K562 (cell line): ENCODE results near the gene RNFT2. TPM values are rescaled to one million over a fixed set of nuclear protein-coding genes. Genes with fewer than 3 reads are reported as not detected.

Experiments used
- ATAC-seq: fragments of 200-7000 bp; cut with Tn5 transposase; 3 replicates; pipeline ENCODE4 v1.9.1; 2020; ENCODE audit warnings: moderate library complexity
- BruUV-seq: library from RNA; stranded (reverse); fragments of 400-500 nt; replicated peaks from 2 replicates; lab custom pipeline; 2021; lab: Mats Ljungman, UMichigan
- CTCF ChIA-PET: fragments of 300-600 bp; formaldehyde crosslinking; extraction: SDS; loops from one replicate; lab custom pipeline; 2021; ENCODE audit warnings: low intra/inter-chr PET ratio; lab: Yijun Ruan, JAX
- POLR2A ChIA-PET: fragments of 300-600, 350-650 bp; sonication (Branson Sonifier 250); formaldehyde crosslinking; extraction: SDS; loops from one replicate; lab custom pipeline; 2021; ENCODE audit warnings: antibody characterized with exemption, inconsistent platforms; lab: Yijun Ruan, JAX
- DNase-seq, 4 experiments: peaks; one replicate each; pipeline versions ENCODE4 v3.0.0 to v3.0.0-alpha.2; 2011 to 2018; ENCODE audit warnings: low spot score in 3 of 4, mixed read lengths in 3 of 4; ENCODE audit errors: extremely low read depth in 1 of 4
- FAIRE-seq: peaks from 2 replicates; lab custom pipeline; 2011; peaks lifted over from hg19 to GRCh38; lab: Jason Lieb, UNC
- H2AFZ ChIP-seq: 2 replicates; pipeline ENCODE4 v1.6.0; 2011; ENCODE audit warnings: low read depth, low read length, control low read depth, inconsistent platforms
- H3K27ac ChIP-seq: fragments of 200-600 bp; 3 replicates; pipeline ENCODE4 v1.8.0; 2011; ENCODE audit warnings: low read depth, mild to moderate bottlenecking, control low read depth, inconsistent platforms, low read length, moderate library complexity, mixed read lengths; ENCODE audit errors: extremely low read depth
- H3K27me3 ChIP-seq, 2 experiments: fragments of 300-600 bp in 1 of 2; 2 replicates in 1 of 2; 3 replicates in 1 of 2; pipeline versions ENCODE4 v1.6.0 to v1.8.0; 2011; ENCODE audit warnings: inconsistent platforms in 2 of 2, low read length in 2 of 2, mild to moderate bottlenecking in 1 of 2, mixed read lengths in 1 of 2, moderate library complexity in 1 of 2; ENCODE audit not compliant: control insufficient read depth in 2 of 2, insufficient read depth in 2 of 2
- H3K36me3 ChIP-seq: fragments of 300-600 bp; 3 replicates; pipeline ENCODE4 v1.8.0; 2011; ENCODE audit warnings: mild to moderate bottlenecking, low read length, inconsistent platforms; ENCODE audit not compliant: control insufficient read depth, insufficient read depth
- H3K4me1 ChIP-seq, 2 experiments: fragments of 200-600 bp in 1 of 2; replicated peaks in 1 of 2; 2 replicates in 1 of 2; 3 replicates in 1 of 2; pipeline versions ENCODE4 v1.5.1 to v1.8.0; 2011; ENCODE audit warnings: inconsistent platforms in 2 of 2, low read length in 2 of 2, mild to moderate bottlenecking in 1 of 2, mixed read lengths in 1 of 2, moderate library complexity in 1 of 2; ENCODE audit not compliant: control insufficient read depth in 2 of 2, insufficient read depth in 2 of 2
- H3K4me2 ChIP-seq: 2 replicates; pipeline ENCODE4 v1.6.1; 2011; ENCODE audit warnings: low read length, control low read depth, inconsistent platforms, mixed read lengths; ENCODE audit not compliant: insufficient read depth
- H3K4me3 ChIP-seq: fragments of 200-600 bp; sonication (generic), shearing (Covaris generic); 2 replicates; pipeline ENCODE4 v1.5.1; 2016; ENCODE audit warnings: control low read depth, inconsistent platforms
- H3K79me2 ChIP-seq: fragments of 200-600 bp; 3 replicates; pipeline ENCODE4 v1.8.0; 2011; ENCODE audit warnings: low read length, inconsistent platforms; ENCODE audit not compliant: control insufficient read depth, insufficient read depth
- H3K9ac ChIP-seq, 2 experiments: 2 replicates each; pipeline versions ENCODE4 v1.6.0 to v1.6.1; 2011; ENCODE audit warnings: low read depth in 2 of 2, low read length in 2 of 2, control low read depth in 1 of 2, inconsistent platforms in 1 of 2, mild to moderate bottlenecking in 1 of 2, mixed read lengths in 1 of 2; ENCODE audit not compliant: insufficient read depth in 1 of 2
- H3K9me1 ChIP-seq: one replicate; pipeline ENCODE4 v1.6.0; 2011; ENCODE audit warnings: inconsistent platforms, mild to moderate bottlenecking, low read length, moderate library complexity; ENCODE audit not compliant: control insufficient read depth, insufficient read depth
- H3K9me3 ChIP-seq: replicated peaks from 2 replicates; pipeline ENCODE4 v1.5.1; 2011; ENCODE audit warnings: low read depth, low read length, inconsistent platforms; ENCODE audit not compliant: control insufficient read depth, insufficient read depth
- H4K20me1 ChIP-seq: replicated peaks from 2 replicates; pipeline ENCODE4 v1.6.1; 2011; ENCODE audit warnings: low read length, inconsistent platforms, mixed read lengths; ENCODE audit not compliant: control insufficient read depth, insufficient read depth
- ARID2 ChIP-seq: fragments of 450-650 bp; IDR thresholded peaks from 2 replicates; pipeline ENCODE4 v1.6.1; 2017; ENCODE audit warnings: antibody characterized with exemption, mild to moderate bottlenecking
- CCAR2 ChIP-seq: fragments of 200-400 bp; formaldehyde crosslinking; IDR thresholded peaks from 2 replicates; pipeline ENCODE4 v1.6.1; 2017; ENCODE audit warnings: mild to moderate bottlenecking, low read depth, low read length
- FOXM1 ChIP-seq, 2 experiments: fragments of 450-650 bp in 1 of 2; sonication (generic) in 1 of 2; formaldehyde crosslinking in 1 of 2; IDR thresholded peaks; 2 replicates each; pipeline versions ENCODE4 v1.6.1 to v1.9.0; 2017 to 2022; ENCODE audit warnings: low read depth in 2 of 2, mild to moderate bottlenecking in 2 of 2, missing genetic modification reagents in 1 of 2, moderate library complexity in 1 of 2
- HNRNPLL ChIP-seq: fragments of 200-400 bp; formaldehyde crosslinking; IDR thresholded peaks from 2 replicates; pipeline ENCODE4 v1.6.1; 2017; ENCODE audit warnings: low read length, low read depth, mild to moderate bottlenecking; ENCODE audit not compliant: poor library complexity, severe bottlenecking
- KDM1A ChIP-seq, 2 experiments: fragments of 450-650 bp; IDR thresholded peaks; 2 replicates each; pipeline ENCODE4 v1.6.1; 2016; ENCODE audit warnings: mild to moderate bottlenecking in 2 of 2
- POLR2AphosphoS2 ChIP-seq: IDR thresholded peaks from 2 replicates; pipeline ENCODE4 v1.6.1; 2012; ENCODE audit warnings: low read length, improper control_type of control experiment
- USF2 ChIP-seq: sonication (generic); formaldehyde crosslinking; IDR thresholded peaks from 2 replicates; pipeline ENCODE4 v1.5.0; 2020; ENCODE audit warnings: missing genetic modification reagents
- ZBTB9 ChIP-seq: fragments of 450-650 bp; formaldehyde crosslinking; IDR thresholded peaks from 2 replicates; pipeline ENCODE4 v1.4.0; 2020; ENCODE audit warnings: mild to moderate bottlenecking, moderate library complexity
- ZNF121 ChIP-seq: sonication (generic); formaldehyde crosslinking; conservative IDR thresholded peaks from 2 replicates; pipeline ENCODE4 v1.8.0; 2022; ENCODE audit warnings: missing genetic modification reagents
- WGBS: fragments of 100-300 bp; shearing (Covaris generic); methylation state at CpG from one replicate; pipeline ENCODE4 v1.1.6; 2016; ENCODE audit warnings: low coverage, mixed read lengths; ENCODE audit not compliant: insufficient coverage; ENCODE audit errors: missing lambda C conversion rate; 5-methylcytosine and 5-hydroxymethylcytosine counted together
- in situ Hi-C: fragments of 300-500 bp; cut with MboI; formaldehyde crosslinking; loops from 4 replicates; pipeline ENCODE4 v1.15.0; 2018; ENCODE audit warnings: inconsistent platforms, mixed read lengths
- intact Hi-C: fragments of 100-400 bp; cut with micrococcal nuclease; formaldehyde crosslinking; loops from 2 replicates; pipeline ENCODE4 v1.14.2; 2022
- polyA plus RNA-seq, 8 experiments: library from polyadenylated mRNA; depleted of rRNA in 4 of 8; stranded (reverse) in 5 of 8; unstranded in 3 of 8; fragments of >200 nt; fragmentation: Nextera tagmentation in 2 of 8; fragmentation: Illumina TruSeq in 1 of 8; extraction: Ambion mirVana in 2 of 8; extraction: Trizol in 1 of 8; gene quantifications; 2 replicates each; pipeline versions ENCODE4 v1.2.1 to v1.2.3, GENCODE V29; 2011 to 2014; ENCODE audit warnings: inconsistent platforms in 1 of 8, missing spikeins in 1 of 8
- total RNA-seq, 7 experiments: library from RNA; depleted of rRNA in 6 of 7; stranded (reverse); fragments of >200 nt in 6 of 7; fragmentation: Illumina TruSeq in 2 of 7; extraction: Trizol in 2 of 7; gene quantifications; 2 replicates each; pipeline versions ENCODE4 v1.2.1 to v1.2.3, GENCODE V29; 2011 to 2021; ENCODE audit warnings: low replicate concordance in 1 of 7
- TF ChIP-seq, protein P1 (sequence below): fragments of 250-450 bp; sonication (Bioruptor Pico); IDR thresholded peaks from 2 replicates; pipeline ENCODE4 v1.8.0; 2021; ENCODE audit warnings: moderate library complexity, mild to moderate bottlenecking, inconsistent platforms

Gene RNFT2
- total and polyA plus RNA-seq, 9 of the 15 experiments (the other 6 are each of a cell fraction or from before 2014, with no cell fraction given), result 3.6 to 26.3 (median 9.5) TPM

DNA sequence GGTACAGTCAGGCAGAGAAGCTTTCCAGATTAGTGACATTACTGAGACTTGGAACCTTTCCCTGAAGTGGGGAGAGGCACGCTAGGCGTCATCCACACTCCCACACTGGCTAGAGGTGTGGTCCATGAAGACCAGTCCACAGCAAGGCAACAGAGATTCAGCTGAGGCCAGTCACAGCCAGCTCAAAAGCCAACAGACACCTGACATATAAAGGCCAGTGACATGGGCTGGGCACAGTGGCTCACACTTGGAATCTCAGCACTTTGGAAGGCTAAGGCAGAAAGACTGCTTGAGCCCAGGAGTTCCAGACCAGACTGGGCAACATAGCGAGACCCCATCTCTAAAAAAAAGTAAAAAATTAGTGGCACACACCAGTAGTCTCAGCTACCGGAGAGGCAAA, 132.2 kb downstream of the RNFT2 start:
- Histone ChIP-seq H3K36me3 (no peaks in the 10 kb centered on the region), H3K27ac (no peak overlapping the region; the same call in 2 of the 3 replicates), H3K79me2 (no peaks in the 10 kb centered on the region), H3K9ac (no peak overlapping the region), H3K9me3 (no peaks in the 10 kb centered on the region), H3K4me2 (no peak overlapping the region), H3K4me1 (no peaks in the 10 kb centered on the region), H3K9me1 (no peaks in the 10 kb centered on the region), H4K20me1 (peaks cover 3% of the 10 kb centered on the region; the same call in 1 of the 2 replicates), H2AFZ (no peak overlapping the region), H3K27me3 (peaks cover 17 to 35% of the 10 kb centered on the region in 2 experiments; a peak in 4 of 5 replicates), H3K4me3 (no peak overlapping the region)
- BruUV-seq, result no TSS peak
- ChIA-PET POLR2A (no interaction called here), CTCF (no interaction called here)
- no peak for DNase-seq
- no peak for ATAC-seq
- FAIRE-seq, result no peak
- TF ChIP-seq KDM1A (IDR thresholded peaks at IDR 0.05) (no peak), ZNF121 (CRISPR knock-in tag) (peak; percentile 91)
- intact Hi-C loops (no loop called here), in situ Hi-C loops (no loop called here)
- WGBS, result 3% methylated on average over 4 of the region's 4 CpGs

GRCh38 chr12:116874324-116874995, 136.3 kb downstream of the RNFT2 start:
- DNase-seq, result no peak
- in situ Hi-C loops (no loop called here), intact Hi-C loops (no loop called here)
- ATAC-seq, result no peak
- ChIA-PET CTCF (no interaction called here), POLR2A (interaction anchor here (0.6 to 0.7 kb wide), 2 partner anchors 17 to 273 kb away, joined by 3 to 4 read pairs; no protein-coding TSS in a partner anchor)
- Histone ChIP-seq H3K4me1 (peaks cover 0 to 12% of the 10 kb centered on the region in 2 experiments; a peak in 2 of 5 replicates), H3K4me3 (no peak overlapping the region), H3K9ac (no peak overlapping the region), H3K27me3 (peaks cover 28 to 52% of the 10 kb centered on the region in 2 experiments), H3K4me2 (no peak overlapping the region), H3K27ac (no peak overlapping the region), H3K36me3 (no peaks in the 10 kb centered on the region), H2AFZ (no peak overlapping the region), H3K9me1 (no peaks in the 10 kb centered on the region), H4K20me1 (no peaks in the 10 kb centered on the region), H3K9me3 (no peaks in the 10 kb centered on the region), H3K79me2 (no peaks in the 10 kb centered on the region)
- FAIRE-seq, result no peak
- no TSS peak for BruUV-seq
- 0% methylated on average over 4 of the region's 4 CpGs for WGBS
- no peak for TF ChIP-seq ZBTB9 (CRISPR knock-in tag)
- no peak for TF ChIP-seq FOXM1 (IDR thresholded peaks at IDR 0.05; ENCODE audit: low read depth)
- TF ChIP-seq FOXM1 (CRISPR knock-in tag; IDR thresholded peaks at IDR 0.05; ENCODE audit: low read depth), result no peak
- TF ChIP-seq CCAR2, result no peak
- no peak for TF ChIP-seq ARID2
- TF ChIP-seq POLR2AphosphoS2, result no peak
- TF ChIP-seq HNRNPLL, result no peak
- no peak for TF ChIP-seq USF2 (CRISPR knock-in tag)
- TF ChIP-seq, protein P1, sequence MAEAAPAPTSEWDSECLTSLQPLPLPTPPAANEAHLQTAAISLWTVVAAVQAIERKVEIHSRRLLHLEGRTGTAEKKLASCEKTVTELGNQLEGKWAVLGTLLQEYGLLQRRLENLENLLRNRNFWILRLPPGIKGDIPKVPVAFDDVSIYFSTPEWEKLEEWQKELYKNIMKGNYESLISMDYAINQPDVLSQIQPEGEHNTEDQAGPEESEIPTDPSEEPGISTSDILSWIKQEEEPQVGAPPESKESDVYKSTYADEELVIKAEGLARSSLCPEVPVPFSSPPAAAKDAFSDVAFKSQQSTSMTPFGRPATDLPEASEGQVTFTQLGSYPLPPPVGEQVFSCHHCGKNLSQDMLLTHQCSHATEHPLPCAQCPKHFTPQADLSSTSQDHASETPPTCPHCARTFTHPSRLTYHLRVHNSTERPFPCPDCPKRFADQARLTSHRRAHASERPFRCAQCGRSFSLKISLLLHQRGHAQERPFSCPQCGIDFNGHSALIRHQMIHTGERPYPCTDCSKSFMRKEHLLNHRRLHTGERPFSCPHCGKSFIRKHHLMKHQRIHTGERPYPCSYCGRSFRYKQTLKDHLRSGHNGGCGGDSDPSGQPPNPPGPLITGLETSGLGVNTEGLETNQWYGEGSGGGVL, result no peak
